PC-9 (cell line): Measurements from ENCODE around the gene KIRREL2.

ENCODE experiments used
- EZH2 ChIP-seq: fragments of 200-600 bp; sonication (generic); IDR thresholded peaks from 2 replicates; pipeline ENCODE4 v1.8.0; 2017; ENCODE audit warnings: antibody characterized with exemption, low read depth
- TF ChIP-seq, protein P1 (sequence below): fragments of 200-600 bp; sonication (generic); conservative IDR thresholded peaks from 2 replicates; pipeline ENCODE4 v1.6.1; 2017; ENCODE audit warnings: mixed run types, antibody characterized with exemption, mild to moderate bottlenecking, moderate library complexity

DNA sequence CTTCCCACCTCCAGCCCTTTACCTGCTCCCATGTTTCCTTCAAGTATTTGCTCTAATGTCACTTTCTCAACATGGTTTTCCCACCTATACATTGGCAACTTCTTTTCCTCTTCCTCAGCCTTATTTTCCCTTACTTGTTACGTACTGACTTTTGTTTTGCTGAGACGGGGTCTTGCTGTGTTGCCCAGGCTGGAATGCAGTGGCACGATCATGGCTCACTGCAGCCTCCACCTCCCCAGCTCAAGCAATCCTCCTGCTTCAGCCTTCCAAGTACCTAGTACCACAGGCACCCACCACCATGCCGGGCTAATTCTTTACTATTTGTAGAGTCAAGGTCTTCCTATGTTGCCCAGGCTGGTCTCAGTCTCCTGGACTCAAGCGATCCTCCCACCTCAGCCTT, 49.1 kb upstream of the KIRREL2 start:
- TF ChIP-seq, protein P1, sequence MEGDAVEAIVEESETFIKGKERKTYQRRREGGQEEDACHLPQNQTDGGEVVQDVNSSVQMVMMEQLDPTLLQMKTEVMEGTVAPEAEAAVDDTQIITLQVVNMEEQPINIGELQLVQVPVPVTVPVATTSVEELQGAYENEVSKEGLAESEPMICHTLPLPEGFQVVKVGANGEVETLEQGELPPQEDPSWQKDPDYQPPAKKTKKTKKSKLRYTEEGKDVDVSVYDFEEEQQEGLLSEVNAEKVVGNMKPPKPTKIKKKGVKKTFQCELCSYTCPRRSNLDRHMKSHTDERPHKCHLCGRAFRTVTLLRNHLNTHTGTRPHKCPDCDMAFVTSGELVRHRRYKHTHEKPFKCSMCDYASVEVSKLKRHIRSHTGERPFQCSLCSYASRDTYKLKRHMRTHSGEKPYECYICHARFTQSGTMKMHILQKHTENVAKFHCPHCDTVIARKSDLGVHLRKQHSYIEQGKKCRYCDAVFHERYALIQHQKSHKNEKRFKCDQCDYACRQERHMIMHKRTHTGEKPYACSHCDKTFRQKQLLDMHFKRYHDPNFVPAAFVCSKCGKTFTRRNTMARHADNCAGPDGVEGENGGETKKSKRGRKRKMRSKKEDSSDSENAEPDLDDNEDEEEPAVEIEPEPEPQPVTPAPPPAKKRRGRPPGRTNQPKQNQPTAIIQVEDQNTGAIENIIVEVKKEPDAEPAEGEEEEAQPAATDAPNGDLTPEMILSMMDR = no peak
- TF ChIP-seq EZH2 = no peak
